Esophagus muscularis mucosa (tissue), 3 donors: ENCODE data around the gene COX5B.
A peak's percentile ranks its signal among the peaks of the same experiment; 100 is the strongest.

Source experiments
- POLR2A ChIP-seq: fragments of 450-650 bp; IDR thresholded peaks from one replicate; pipeline ENCODE4 v1.6.1; 2017; ENCODE audit warnings: antibody characterized with exemption, moderate library complexity, mild to moderate bottlenecking, low read depth
- POLR2AphosphoS5 ChIP-seq, 2 donors: sonication (generic); formaldehyde crosslinking; IDR thresholded peaks; one replicate each; pipeline ENCODE4 v1.6.1; 2017; ENCODE audit warnings: antibody characterized with exemption in 2 of 2
- TF ChIP-seq, protein P1 (sequence below), 3 experiments: fragments of 200-600 bp in 2 of 3; fragments of 450-650 bp in 1 of 3; sonication (generic) in 2 of 3; IDR thresholded peaks; one replicate each; pipeline ENCODE4 v1.5.1; 2017 to 2019; ENCODE audit warnings: antibody characterized with exemption in 3 of 3, mild to moderate bottlenecking in 2 of 3, moderate library complexity in 1 of 3

GRCh38 chr2:97697252-97698235 is 51.7 kb downstream of the COX5B start:
- peak in 1 of 2 donors; percentile 64 for TF ChIP-seq POLR2AphosphoS5 (IDR thresholded peaks at IDR 0.05)
- TF ChIP-seq, protein P1, sequence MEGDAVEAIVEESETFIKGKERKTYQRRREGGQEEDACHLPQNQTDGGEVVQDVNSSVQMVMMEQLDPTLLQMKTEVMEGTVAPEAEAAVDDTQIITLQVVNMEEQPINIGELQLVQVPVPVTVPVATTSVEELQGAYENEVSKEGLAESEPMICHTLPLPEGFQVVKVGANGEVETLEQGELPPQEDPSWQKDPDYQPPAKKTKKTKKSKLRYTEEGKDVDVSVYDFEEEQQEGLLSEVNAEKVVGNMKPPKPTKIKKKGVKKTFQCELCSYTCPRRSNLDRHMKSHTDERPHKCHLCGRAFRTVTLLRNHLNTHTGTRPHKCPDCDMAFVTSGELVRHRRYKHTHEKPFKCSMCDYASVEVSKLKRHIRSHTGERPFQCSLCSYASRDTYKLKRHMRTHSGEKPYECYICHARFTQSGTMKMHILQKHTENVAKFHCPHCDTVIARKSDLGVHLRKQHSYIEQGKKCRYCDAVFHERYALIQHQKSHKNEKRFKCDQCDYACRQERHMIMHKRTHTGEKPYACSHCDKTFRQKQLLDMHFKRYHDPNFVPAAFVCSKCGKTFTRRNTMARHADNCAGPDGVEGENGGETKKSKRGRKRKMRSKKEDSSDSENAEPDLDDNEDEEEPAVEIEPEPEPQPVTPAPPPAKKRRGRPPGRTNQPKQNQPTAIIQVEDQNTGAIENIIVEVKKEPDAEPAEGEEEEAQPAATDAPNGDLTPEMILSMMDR (IDR thresholded peaks at IDR 0.05), result peak in 2 of 3 experiments; percentile 97 to 98
- no peak for TF ChIP-seq POLR2A
